Measurements from ENCODE around the gene EEF1G.
"Not testable (repeated sequence)": the region's sequence is repeated elsewhere in the genome, so short reads cannot be mapped to it uniquely, and the experiment has no call there.

Gene EEF1G

DNA sequence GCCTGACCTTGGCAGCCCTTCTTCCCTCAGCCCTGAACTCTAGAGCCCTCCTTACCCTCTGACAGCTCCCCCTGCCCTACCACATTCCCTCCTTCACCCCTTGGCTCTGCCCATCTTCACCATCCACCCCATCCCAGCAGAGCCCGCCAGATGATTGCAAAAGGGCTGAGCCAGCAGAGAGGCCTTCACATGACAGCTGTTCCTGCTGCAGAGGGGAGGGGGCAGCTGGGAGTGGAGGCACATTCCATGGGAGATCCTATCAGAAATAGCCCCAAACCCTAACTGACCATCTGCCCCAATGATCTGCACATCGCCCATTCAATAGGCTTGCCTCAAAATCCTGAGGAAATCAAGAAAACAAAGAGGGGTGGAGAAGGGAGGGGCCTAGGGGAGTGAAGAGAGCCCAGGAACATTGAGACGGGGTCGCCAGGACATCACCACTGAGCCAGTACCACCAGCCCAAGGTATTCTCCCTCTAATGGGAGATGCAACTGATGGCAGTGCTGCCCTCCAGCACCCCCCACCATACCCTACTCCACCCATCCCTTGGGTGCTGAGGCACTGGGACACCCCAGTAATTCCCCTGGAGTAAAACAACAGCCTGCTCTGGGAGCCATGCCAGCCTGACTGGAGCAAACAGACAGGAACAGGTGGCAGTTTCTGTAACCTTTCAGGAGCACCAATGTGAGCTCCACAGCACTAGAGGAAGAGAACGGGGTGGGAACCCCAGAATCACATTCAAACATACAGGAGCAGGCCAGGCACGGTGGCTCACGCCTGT is 19.1 kb downstream of the EEF1G start:
- no peak for DNase-seq (ENCODE audit: low read depth)

DNA sequence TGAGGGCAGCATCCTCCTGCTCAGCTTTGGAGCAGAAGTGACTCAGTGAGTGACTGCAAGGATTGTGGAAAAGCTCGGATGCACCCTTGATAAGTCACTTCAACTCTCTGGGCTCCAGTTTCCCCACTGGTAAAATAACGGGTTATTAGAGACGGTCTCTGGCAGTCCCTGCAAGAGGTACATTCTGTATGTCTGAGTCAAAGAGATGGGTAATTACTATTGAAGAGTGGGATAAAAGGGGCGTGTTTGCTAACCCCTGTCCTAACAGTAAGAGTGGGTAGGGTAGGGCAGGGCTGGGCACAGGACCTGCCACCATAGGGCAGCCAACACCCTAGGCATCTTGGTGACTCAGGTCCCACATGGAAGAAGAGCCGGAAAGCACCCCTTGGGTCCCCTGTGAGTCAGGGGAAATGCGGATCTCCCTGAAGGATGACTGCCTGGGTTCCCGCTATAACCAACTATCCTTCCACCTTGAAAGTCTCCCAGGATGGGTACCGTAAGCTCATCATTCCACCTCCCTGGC is 19.8 kb downstream of the EEF1G start:
- DNase-seq (ENCODE audit: low read depth) = no peak

- peak; percentile 68 for DNase-seq (ENCODE audit: low read depth)
These were observed 20.4 kb downstream of the EEF1G start for GRCh38 chr11:62553080-62553838.

DNA sequence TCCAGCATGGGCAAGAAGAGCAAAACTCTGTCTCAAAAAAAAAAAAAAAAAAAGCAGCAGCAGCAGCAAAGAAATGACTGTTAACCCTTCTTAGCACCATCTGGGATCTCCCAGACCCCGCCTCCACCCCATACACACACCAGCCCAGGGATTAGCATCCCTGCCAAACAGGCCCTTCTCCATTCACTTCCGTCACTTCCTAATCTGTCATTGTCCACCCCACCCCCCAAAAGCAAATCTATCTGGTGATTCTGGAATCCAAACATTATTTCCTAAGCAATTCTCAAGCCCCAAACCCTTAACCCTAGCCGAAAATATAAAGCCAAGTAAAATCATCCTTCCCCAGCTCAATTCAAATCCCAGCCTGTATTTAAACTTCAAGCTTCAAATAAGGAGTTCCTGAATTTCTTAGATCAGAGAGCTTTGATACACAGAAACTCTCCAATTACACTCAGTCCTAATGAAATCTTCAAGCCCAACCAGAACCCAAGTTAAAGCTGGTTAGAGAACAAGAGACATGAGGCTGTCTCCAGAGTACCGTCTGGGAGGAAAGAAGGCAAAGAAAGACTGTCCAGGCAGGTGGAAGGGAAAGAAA is 21.1 kb downstream of the EEF1G start:
- no peak for DNase-seq (ENCODE audit: low read depth)

DNA sequence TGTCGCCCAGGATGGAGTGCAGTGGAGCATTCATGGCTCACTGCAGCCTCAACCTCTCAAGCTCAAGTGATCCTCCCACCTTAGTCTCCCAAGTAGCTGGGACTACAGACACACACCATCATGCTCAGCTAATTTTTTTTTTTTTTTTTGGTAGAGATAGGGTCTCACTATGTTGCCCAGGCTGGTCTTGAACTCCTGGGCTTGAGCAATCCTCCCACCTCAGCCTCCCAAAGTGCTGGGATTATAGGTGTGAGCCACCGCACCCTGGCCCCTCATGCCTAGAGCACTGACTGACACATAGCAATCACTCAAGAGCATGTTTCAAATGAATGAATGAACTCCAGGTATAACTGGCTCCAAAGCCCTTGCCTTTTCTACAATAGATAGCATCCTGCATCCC is 23.2 kb downstream of the EEF1G start:
- not testable (repeated sequence) for DNase-seq (ENCODE audit: low read depth)

DNA sequence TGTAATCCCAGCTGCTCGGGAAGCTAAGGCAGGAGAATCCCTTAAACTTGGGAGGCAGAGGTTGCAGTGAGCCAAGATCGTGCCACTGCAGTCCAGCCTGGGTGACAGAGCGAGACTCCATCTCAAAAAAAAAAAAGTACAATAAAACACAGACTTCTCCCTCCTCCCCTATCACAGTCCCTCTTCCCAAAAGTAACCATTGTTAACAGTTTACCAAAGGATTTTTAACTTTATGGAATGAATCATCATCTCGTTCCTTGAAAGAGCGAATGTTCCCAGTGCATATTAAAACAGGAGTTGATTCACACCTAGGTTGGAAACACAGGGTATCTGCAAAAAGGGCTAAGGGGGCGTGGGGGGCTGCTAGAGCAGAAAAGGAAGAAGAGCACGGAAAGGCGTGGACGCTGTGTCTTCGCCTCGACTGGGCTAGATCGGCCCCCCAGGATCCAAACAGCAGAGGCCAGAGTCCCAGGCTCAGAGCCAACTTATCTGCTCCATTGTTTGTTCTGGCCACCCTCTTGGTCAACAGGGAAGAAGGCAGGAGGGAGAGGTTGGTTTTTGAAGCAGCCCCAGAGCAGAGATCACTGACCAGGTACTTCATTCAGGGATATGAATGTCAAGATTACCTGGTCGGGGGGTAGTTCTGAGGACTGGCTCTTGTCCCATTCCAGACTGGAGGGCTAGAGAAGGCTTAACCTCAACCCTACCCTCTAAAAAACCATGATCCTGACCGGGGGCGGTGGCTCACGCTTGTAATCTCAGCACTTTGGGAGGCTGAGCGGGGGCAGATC is 25.0 kb downstream of the EEF1G start:
- DNase-seq (ENCODE audit: low read depth) = no peak

GRCh38 chr11:62547691-62548281 is 25.9 kb downstream of the EEF1G start:
- no peak for DNase-seq (ENCODE audit: low read depth)

DNA sequence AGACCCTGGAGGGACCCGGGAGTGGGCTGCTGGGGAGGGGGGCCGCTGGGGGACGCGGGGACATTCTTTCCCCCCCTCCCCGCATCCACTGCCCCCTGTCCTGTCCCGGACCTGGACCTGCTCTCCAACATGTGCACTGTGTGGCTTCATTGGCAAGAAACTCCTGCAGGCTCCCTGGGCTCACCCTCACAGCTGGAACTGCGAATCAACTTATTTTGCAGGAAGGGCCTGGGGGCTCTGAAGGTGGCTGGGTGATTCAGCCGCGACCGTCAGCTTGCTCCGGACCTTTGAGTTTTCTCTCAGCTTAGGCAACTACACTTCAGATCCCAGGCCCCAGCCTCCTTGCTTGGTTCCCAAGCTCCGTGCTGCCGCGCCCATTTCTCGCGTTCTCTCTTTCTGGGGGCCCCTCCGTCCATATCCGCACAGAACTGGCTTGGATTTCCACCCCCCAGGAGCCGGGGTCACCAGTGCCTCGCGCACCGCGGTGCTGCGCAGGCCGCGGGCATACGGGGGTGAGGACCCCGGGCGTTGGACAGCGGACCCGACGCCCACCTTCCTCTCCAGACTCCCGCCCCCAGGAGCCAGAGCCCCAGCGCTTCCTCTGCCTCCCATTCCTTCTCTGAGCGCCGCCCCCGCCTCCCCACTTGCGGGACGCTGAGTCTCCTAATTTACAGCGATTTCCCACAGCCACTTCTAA is 26.6 kb downstream of the EEF1G start:
- DNase-seq (ENCODE audit: low read depth) = no peak

DNA sequence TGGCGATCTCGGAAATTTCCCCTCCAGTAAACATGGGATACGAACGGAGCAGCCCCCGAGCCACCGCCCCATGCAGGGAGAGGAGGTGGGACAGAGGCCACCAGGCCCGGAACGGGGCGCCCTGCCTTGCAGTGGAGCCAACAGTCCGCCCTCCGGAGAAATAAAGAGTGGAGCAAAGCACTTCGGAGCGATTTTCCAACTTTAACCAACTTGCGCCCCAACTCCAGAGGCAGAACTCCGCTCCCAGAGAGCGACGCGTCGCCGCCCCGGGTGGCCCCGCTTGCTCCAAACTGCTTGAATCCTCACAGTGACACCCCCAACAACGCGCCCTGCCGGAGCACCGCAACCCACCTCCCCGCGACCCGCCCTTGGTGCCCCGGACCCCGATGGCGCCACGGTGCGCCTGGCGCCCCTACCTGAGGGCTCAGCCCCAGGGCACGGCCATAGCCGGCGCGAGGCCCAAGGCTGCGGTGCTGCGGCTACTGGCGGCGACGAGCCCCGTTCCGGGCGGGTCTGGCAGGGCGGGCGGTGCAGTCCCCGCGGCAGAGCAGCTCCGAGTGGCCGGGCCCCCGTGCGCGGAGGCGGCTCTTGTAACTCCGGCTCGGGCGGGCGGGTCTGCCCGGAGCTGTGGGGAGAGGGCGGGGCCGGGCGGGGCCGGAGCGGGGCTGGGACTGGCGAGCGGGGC is 27.3 kb downstream of the EEF1G start, which contains the start of gene AHNAK:
Gene AHNAK (minus strand): TSS at position 563 of the 685 bp plus-strand sequence. CDS start 10,708 bp downstream, outside the sequence.
- peak; percentile 55 for DNase-seq (ENCODE audit: low read depth)

DNA sequence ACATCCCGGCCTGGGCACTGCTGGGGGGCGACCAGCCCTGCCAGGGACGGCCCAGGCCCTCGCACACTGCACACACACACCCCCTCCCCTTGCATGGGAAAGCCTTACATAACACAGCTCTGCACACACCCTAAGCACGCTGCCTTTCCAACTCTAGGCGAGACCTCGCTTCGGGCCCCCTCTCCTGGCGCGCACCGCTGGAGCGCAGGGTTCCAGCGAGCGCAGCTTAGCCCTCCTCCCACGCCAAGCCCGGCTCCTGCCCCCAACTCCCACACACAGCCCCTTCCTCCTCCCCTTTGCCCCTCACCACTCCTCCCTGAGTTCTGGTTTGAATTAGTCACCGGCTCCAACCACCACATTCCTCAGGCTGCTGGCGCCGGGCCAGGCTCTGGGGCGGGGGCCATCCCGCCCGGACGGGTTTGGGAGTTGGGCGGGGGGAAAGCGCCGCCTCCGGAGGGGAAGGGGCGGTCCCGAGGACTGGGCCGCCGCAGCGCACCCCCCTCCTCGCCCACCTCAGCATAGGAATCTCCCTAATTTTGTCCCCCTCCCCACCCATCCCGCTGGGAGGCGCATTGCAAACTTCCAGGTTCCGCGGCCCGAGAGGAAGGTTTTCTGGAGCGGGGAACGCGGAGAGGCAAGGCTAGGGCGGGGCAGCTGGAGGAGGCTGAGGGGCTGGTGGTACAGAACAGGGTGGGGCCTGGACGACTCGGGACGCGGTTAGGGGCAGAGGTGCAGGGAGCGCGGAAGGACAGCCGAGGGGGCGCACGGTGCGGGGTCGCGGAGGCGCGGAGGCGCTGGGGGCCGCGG is 28.1 kb downstream of the EEF1G start:
- DNase-seq (ENCODE audit: low read depth) = peak; percentile 63

GRCh38 chr11:62544581-62545436 is 28.9 kb downstream of the EEF1G start:
- DNase-seq (ENCODE audit: low read depth) = no peak

DNA sequence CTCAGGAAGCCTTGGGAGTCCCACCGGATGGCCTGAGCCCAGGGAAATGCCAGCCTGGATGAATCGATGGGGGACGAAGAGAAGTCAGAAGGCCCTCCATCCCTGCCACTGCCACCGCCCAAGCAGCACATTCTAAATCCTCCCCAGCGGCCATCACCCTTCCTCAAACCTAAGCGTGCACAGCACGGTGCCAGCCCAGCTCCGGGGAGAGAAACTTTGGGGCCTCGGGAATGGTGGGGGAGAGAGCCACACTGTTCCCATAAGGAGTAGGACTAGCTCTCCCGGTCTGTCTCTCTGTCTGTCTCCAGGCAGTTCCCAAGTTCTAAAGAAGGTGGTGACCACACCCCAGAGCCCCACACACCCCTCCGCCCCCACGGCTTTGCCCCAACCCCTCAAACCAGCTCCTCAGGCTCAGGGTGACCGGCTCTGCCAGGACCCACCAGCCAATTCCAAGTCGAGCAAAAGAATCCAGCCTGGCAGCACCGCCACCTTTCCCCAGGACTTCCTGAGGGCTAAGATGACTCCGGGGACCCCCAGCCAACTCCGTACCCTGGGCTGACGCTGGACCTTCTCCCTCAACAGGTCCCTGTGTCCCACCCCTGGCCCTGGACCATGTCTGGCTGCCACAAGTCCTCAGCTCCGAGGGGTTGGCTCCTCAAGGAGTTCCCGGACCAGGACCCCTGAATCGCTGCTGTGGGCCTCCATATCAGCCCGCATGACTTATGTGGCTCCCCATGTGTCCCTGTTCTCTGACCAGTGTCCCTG is 29.8 kb downstream of the EEF1G start:
- DNase-seq (ENCODE audit: low read depth) = no peak

- DNase-seq (ENCODE audit: low read depth) = peak; percentile 55
These were observed 30.7 kb downstream of the EEF1G start for GRCh38 chr11:62542750-62543567.

DNA sequence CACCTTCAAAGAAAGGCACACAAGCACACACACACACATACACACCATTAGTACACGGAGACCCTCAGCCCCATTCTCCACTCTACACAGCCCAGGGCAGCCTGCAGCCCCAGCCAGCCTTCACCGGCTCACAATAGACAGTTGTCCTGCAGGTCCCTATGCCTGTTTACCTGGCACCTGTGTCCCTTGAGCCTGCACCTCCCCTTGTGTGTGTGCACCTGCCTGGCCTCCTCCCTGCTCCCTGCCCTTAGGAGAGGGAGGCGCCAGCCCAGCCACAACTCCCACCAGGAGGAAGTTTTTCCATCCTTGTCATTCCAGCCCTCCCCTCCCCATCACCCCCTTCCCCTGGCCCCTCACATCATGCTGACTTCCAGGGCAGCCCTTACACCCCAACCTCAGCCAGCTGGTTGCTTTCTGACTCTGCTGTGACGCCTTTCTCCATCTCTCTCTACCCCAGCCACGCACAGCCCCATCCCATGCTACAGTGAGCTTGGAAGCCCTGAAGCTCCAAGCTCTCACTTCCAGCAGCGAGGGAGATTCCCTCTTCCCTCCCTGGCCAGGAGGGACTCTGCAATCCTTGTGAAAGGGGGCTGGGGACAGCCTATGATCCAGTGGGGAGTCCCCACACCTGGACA is 31.5 kb downstream of the EEF1G start:
- no peak for DNase-seq (ENCODE audit: low read depth)

- no peak for DNase-seq (ENCODE audit: low read depth)
These were observed 32.6 kb downstream of the EEF1G start for GRCh38 chr11:62540804-62541701.
